Measurements from ENCODE around the gene GNL2.
"Not testable (repeated sequence)": the region's sequence is repeated elsewhere in the genome, so short reads cannot be mapped to it uniquely, and the experiment has no call there.

The GNL2 gene

GRCh38 chr1:37560401-37561132, 35.2 kb downstream of the GNL2 start:
- no peak for DNase-seq (ENCODE audit: low read depth in 2 of 3, low spot score in 2 of 3)

- DNase-seq (ENCODE audit: low read depth in 2 of 3, low spot score in 2 of 3), result not testable (repeated sequence)
Observed at GRCh38 chr1:37559957-37560379, 35.8 kb downstream of the GNL2 start.

GRCh38 chr1:37559080-37559479, 36.7 kb downstream of the GNL2 start:
- no peak for DNase-seq (ENCODE audit: low read depth in 2 of 3, low spot score in 2 of 3)

GRCh38 chr1:37558411-37558810, 37.3 kb downstream of the GNL2 start:
- no peak for DNase-seq (ENCODE audit: low read depth in 2 of 3, low spot score in 2 of 3)

- no peak for DNase-seq (ENCODE audit: low read depth in 2 of 3, low spot score in 2 of 3)
Observed at GRCh38 chr1:37557402-37557801, 38.3 kb downstream of the GNL2 start.

GRCh38 chr1:37556712-37557196, 39.0 kb downstream of the GNL2 start, which contains the start of gene DNALI1:
TSS of gene DNALI1 (plus strand) at chr1:37556940. CDS start at chr1:37556995, 55 bp downstream.
- peak in 1 of 3 experiments; percentile 14 for DNase-seq (ENCODE audit: low read depth in 2 of 3, low spot score in 2 of 3)

GRCh38 chr1:37553927-37554808, 41.6 kb downstream of the GNL2 start, which contains the start of gene SNIP1:
TSS of gene SNIP1 (minus strand) at chr1:37554293. CDS start at chr1:37554229, 64 bp downstream.
- DNase-seq (ENCODE audit: low read depth in 2 of 3, low spot score in 2 of 3), result peak; percentile 56 to 78 (median 75)

- DNase-seq (ENCODE audit: low read depth in 2 of 3, low spot score in 2 of 3), result no peak
Observed at GRCh38 chr1:37553598-37553926, 42.2 kb downstream of the GNL2 start.

GRCh38 chr1:37549341-37549740, 46.4 kb downstream of the GNL2 start:
- no peak for DNase-seq (ENCODE audit: low read depth in 2 of 3, low spot score in 2 of 3)

GRCh38 chr1:37545019-37545418, 50.7 kb downstream of the GNL2 start:
- no peak for DNase-seq (ENCODE audit: low read depth in 2 of 3, low spot score in 2 of 3)

GRCh38 chr1:37544530-37544929, 51.2 kb downstream of the GNL2 start:
- DNase-seq (ENCODE audit: low read depth in 2 of 3, low spot score in 2 of 3), result no peak

- no peak for DNase-seq (ENCODE audit: low read depth in 2 of 3, low spot score in 2 of 3)
Observed at GRCh38 chr1:37540036-37540785, 55.5 kb downstream of the GNL2 start.

GRCh38 chr1:37539154-37539553, 56.6 kb downstream of the GNL2 start:
- DNase-seq (ENCODE audit: low read depth in 2 of 3, low spot score in 2 of 3), result not testable (repeated sequence)

GRCh38 chr1:37537378-37537777, 58.4 kb downstream of the GNL2 start:
- no peak for DNase-seq (ENCODE audit: low read depth in 2 of 3, low spot score in 2 of 3)

GRCh38 chr1:37533317-37534093, 62.2 kb downstream of the GNL2 start:
- DNase-seq (ENCODE audit: low read depth in 2 of 3, low spot score in 2 of 3), result no peak

GRCh38 chr1:37532418-37533156, 63.1 kb downstream of the GNL2 start:
- not testable (repeated sequence) for DNase-seq (ENCODE audit: low read depth in 2 of 3, low spot score in 2 of 3)

GRCh38 chr1:37529888-37530287, 65.8 kb downstream of the GNL2 start:
- not testable (repeated sequence) for DNase-seq (ENCODE audit: low read depth in 2 of 3, low spot score in 2 of 3)

GRCh38 chr1:37519613-37520012, 76.1 kb downstream of the GNL2 start:
- DNase-seq (ENCODE audit: low read depth in 2 of 3, low spot score in 2 of 3), result no peak

GRCh38 chr1:37518929-37519328, 76.8 kb downstream of the GNL2 start:
- peak; percentile 26 to 35 (median 26) for DNase-seq (ENCODE audit: low read depth in 2 of 3, low spot score in 2 of 3)

- not testable (repeated sequence) for DNase-seq (ENCODE audit: low read depth in 2 of 3, low spot score in 2 of 3)
Observed at GRCh38 chr1:37518241-37518640, 77.5 kb downstream of the GNL2 start.
